Measurements from ENCODE around the gene TSPAN18.

Gene TSPAN18

DNA sequence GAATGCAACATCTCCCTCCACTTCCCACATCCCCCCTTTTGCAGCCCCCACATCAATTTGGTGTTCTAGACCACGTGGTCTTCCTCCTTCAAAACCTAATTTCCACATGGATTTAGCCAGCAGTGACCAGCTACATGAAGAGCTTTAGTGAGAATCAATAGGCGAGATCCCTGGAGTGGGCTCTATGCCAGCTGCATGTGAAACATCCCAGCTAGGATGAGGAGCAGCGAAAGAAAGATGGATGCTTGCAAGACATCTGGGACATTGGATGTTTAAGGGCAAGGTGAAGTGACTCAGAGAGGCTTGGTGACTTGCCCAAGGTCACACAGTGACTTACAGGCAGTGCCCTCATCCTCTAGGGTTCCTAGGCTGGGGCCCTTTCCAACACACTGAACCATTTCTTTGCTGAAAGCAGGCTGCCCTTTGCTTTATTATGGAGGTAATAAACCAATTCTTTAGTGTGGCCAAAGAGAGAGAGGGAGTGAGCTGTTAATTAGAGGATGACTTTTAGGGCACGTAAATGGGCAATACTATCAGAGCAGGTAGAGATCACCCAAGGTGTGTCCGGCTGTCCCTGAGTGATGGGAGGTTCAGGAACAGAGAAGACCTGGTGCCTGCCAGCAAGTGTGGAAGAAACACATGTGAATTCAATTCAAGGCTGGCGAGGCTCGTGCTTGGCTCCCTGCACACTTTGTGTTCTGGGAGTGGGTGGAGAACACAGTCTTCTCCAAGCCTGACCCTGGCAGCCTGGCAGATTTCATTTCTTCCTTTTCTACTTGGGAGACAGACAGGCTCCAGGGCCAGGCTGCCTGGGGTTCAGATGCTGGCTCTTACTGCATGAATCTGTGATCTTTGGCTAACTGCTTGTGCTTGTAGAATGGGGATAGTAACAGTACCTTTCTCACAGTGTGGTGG, 24.0 kb downstream of the TSPAN18 start:
- peak in 1 of 42 donors; percentile 12 for DNase-seq
- intact Hi-C loops (cut with DNase I) = no loop called here

- no peak for DNase-seq
- intact Hi-C loops (cut with DNase I) = no loop called here
These were observed 25.5 kb downstream of the TSPAN18 start for GRCh38 chr11:44752300-44752699.

- intact Hi-C loops (cut with DNase I) = no loop called here
These were observed 26.0 kb downstream of the TSPAN18 start for GRCh38 chr11:44752713-44753112.

GRCh38 chr11:44753961-44754645, 27.3 kb downstream of the TSPAN18 start:
- no peak for DNase-seq
- intact Hi-C loops (cut with DNase I) = no loop called here

More at GRCh38 chr11:44752713-44753112, 26.0 kb downstream of the TSPAN18 start:
- no peak for DNase-seq

DNA sequence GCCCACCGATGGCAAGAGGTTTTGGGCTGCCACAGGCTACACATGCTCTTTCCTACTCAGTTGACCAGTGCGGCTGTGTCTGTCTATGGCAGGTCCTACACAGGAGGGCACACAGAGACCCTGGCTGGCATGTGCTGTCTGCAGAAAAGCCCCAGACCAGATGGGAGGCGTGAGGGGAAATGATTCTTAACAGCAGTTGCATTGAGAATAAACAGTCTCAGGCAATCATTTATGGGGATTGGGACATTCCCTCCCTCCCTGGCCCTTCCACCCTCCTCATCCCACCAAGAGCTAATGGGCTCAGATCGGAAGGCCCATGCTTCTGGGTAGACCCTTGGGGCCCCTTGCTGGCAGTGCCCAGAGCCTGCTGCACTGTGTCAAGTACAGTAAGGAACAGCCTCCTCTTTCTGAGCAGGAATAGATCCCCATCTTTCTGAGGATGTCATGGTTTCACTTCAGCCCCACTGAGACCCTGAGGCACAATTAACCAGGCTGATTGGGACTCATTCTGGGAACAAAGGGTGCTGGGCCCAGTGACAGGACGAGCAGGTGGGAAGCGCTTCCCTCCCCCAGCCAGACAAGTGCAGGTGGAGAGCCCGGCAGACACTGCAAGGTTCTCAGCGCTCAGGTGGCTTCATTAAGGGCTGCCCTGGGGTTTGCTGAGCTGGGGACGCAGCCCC, 28.3 kb downstream of the TSPAN18 start:
- intact Hi-C loops (cut with DNase I) = no loop called here
- no peak for DNase-seq

- intact Hi-C loops (cut with DNase I) = no loop called here
- no peak for DNase-seq
These were observed 29.1 kb downstream of the TSPAN18 start for GRCh38 chr11:44755556-44756523.

DNA sequence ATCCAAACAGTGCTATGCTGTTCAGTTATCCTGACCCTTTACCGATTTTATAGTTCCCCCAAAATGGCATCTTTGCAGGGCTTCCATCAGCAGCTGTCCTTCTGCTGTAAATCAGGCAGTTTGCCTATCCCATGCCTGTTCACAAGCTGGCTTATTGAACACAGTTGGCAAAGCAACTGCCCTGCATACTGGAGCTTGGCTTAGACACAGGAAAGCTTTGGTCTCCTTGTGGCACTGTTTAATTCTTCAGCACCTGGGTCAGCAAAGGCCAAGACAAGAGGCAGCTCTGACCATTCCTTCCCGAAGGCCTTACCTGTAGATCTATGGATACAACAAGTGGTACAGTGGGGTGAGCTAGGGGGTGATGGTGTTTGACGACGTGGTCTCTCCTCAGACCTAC, 32.2 kb downstream of the TSPAN18 start:
- no peak for DNase-seq
- intact Hi-C loops (cut with DNase I) = no loop called here

GRCh38 chr11:44759743-44760476, 33.1 kb downstream of the TSPAN18 start:
- intact Hi-C loops (cut with DNase I) = no loop called here
- no peak for DNase-seq

GRCh38 chr11:44760477-44760872, 33.7 kb downstream of the TSPAN18 start:
- intact Hi-C loops (cut with DNase I) = no loop called here
- no peak for DNase-seq

- DNase-seq = peak in 1 of 42 donors; percentile 28
These were observed 34.3 kb downstream of the TSPAN18 start for GRCh38 chr11:44760917-44761550.

DNA sequence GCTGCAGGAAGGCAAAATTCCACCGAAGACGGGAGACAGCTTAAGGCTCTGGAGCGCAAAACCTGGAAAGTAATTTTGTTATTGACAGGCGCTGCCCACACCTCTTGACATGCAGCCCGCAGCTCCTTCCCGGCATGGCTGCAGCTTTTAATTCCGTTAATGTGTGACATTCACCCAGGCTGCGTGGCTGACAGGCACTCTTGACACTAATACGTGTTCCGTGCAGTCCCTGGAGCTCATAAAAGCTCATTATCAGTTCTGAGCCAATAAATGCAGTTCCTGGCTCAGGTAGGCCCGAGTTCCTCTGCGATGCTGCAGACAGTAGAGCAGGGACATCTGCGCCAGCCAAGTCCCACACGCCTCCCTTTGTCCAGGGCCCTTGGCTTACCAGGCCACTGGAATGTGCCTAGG, 34.8 kb downstream of the TSPAN18 start:
- intact Hi-C loops (cut with DNase I) = no loop called here
- peak; percentile 19 to 88 (median 58) for DNase-seq

More at GRCh38 chr11:44760917-44761550, 34.3 kb downstream of the TSPAN18 start:
- intact Hi-C loops (cut with DNase I) = no loop called here

- intact Hi-C loops (cut with DNase I) = no loop called here
- peak in 1 of 42 donors; percentile 21 for DNase-seq
These were observed 36.5 kb downstream of the TSPAN18 start for GRCh38 chr11:44763121-44763820.

- intact Hi-C loops (cut with DNase I) = no loop called here
- no peak for DNase-seq
These were observed 37.8 kb downstream of the TSPAN18 start for GRCh38 chr11:44764583-44764982.

- no peak for DNase-seq
These were observed 38.3 kb downstream of the TSPAN18 start for GRCh38 chr11:44765026-44765595.

GRCh38 chr11:44765676-44766075, 38.9 kb downstream of the TSPAN18 start:
- intact Hi-C loops (cut with DNase I) = no loop called here
- no peak for DNase-seq

More at GRCh38 chr11:44765026-44765595, 38.3 kb downstream of the TSPAN18 start:
- intact Hi-C loops (cut with DNase I) = no loop called here

Measured in head of caudate nucleus (tissue), 42 donors.